A549 (cell line): Measurements from ENCODE around the gene CSRNP2.

Experiments used
- BHLHE40 ChIP-seq: IDR thresholded peaks from 2 replicates; pipeline ENCODE4 v1.6.1; 2012; ENCODE audit warnings: low read depth, low read length, inconsistent platforms
- CEBPB ChIP-seq, 2 experiments: fragments of >200 bp in 1 of 2; sonication (Bioruptor Twin) in 1 of 2; formaldehyde crosslinking in 1 of 2; IDR thresholded peaks; 2 replicates each; pipeline ENCODE4 v1.6.1; 2012 to 2016
- CHD2 ChIP-seq: fragments of 150-350 bp; IDR thresholded peaks from 2 replicates; pipeline ENCODE4 v1.6.1; 2014; ENCODE audit warnings: low read length; ENCODE audit not compliant: partially characterized antibody
- EP300 ChIP-seq, 2 experiments: fragments of >200 bp; sonication (Bioruptor Twin); formaldehyde crosslinking; IDR thresholded peaks; 2 replicates in 1 of 2; 3 replicates in 1 of 2; pipeline ENCODE4 v1.6.1; 2016 to 2017
- JUNB ChIP-seq: fragments of >200 bp; sonication (Bioruptor Twin); formaldehyde crosslinking; IDR thresholded peaks from 2 replicates; pipeline ENCODE4 v1.6.1; 2016
- KDM5A ChIP-seq: fragments of 200-600 bp; sonication (generic); IDR thresholded peaks from 2 replicates; pipeline ENCODE4 v1.6.1; 2016; ENCODE audit warnings: antibody characterized with exemption, mild to moderate bottlenecking
- POLR2A ChIP-seq: IDR thresholded peaks from 2 replicates; pipeline ENCODE4 v1.6.1; 2012; ENCODE audit warnings: mild to moderate bottlenecking, low read length
- RCOR1 ChIP-seq: fragments of 150-350 bp; IDR thresholded peaks from 2 replicates; pipeline ENCODE4 v1.6.1; 2014; ENCODE audit warnings: antibody characterized with exemption, low read length, low read depth
- RFX5 ChIP-seq: fragments of 450-650 bp; IDR thresholded peaks from 2 replicates; pipeline ENCODE4 v1.7.1; 2014; ENCODE audit warnings: antibody characterized with exemption, mild to moderate bottlenecking, moderate library complexity
- TF ChIP-seq, protein P1 (sequence below): fragments of >200 bp; sonication (Bioruptor Twin); formaldehyde crosslinking; IDR thresholded peaks from 3 replicates; pipeline ENCODE4 v1.5.1; 2016

DNA sequence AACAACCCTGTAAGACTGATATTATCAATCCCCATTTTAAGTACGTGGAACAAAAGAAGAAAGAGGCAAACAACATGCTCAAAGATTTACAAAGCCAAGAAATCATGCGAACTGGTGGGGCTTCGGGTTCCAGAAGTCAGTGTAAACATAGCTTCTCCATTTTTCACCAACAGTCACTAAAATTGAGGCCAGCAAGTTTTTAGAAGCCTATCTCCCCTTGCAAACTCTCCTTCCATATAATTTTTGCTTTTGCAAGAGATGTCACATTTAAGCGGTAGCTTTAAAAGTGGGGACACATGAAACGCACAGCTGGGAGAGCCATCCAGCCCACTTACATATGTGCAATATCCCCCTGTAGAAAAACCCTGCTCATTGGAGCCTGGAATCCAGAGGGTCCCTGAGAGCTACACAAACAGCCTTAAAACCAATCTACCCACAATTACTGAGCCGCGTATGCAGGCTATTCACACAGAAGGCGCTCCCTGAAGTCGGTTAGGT lies 58.0 kb downstream of the CSRNP2 start:
- TF ChIP-seq BHLHE40 (no peak), CHD2 (no peak), KDM5A (no peak), RCOR1 (no peak), JUNB (no peak), POLR2A (no peak), CEBPB (IDR thresholded peaks at IDR 0.05) (no peak), EP300 (IDR thresholded peaks at IDR 0.05) (no peak), RFX5 (no peak)
- TF ChIP-seq, protein P1, sequence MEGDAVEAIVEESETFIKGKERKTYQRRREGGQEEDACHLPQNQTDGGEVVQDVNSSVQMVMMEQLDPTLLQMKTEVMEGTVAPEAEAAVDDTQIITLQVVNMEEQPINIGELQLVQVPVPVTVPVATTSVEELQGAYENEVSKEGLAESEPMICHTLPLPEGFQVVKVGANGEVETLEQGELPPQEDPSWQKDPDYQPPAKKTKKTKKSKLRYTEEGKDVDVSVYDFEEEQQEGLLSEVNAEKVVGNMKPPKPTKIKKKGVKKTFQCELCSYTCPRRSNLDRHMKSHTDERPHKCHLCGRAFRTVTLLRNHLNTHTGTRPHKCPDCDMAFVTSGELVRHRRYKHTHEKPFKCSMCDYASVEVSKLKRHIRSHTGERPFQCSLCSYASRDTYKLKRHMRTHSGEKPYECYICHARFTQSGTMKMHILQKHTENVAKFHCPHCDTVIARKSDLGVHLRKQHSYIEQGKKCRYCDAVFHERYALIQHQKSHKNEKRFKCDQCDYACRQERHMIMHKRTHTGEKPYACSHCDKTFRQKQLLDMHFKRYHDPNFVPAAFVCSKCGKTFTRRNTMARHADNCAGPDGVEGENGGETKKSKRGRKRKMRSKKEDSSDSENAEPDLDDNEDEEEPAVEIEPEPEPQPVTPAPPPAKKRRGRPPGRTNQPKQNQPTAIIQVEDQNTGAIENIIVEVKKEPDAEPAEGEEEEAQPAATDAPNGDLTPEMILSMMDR, result no peak
